HepG2 (cell line): ENCODE measurements around the gene TUBB. TPM values are rescaled to one million over a fixed set of nuclear protein-coding genes. Genes with fewer than 3 reads are reported as not detected.

Experiments used
- EHMT2 ChIP-seq: fragments of 200-600 bp; sonication (generic); IDR thresholded peaks from 2 replicates; pipeline ENCODE4 v1.7.0; 2017; ENCODE audit warnings: antibody characterized with exemption, low read depth, low read length, borderline replicate concordance
- FOXA1 ChIP-seq, 2 experiments: fragments of 450-650 bp in 1 of 2; sonication (generic) in 1 of 2; formaldehyde crosslinking in 1 of 2; IDR thresholded peaks; 2 replicates each; pipeline versions ENCODE4 v1.4.0 to v1.6.1; 2016 to 2020; ENCODE audit warnings: missing genetic modification reagents in 1 of 2
- HNRNPL ChIP-seq: fragments of 200-400 bp; formaldehyde crosslinking; IDR thresholded peaks from 2 replicates; pipeline ENCODE4 v1.6.1; 2017; ENCODE audit warnings: mild to moderate bottlenecking, low read depth, low read length
- POLR2AphosphoS2 ChIP-seq: IDR thresholded peaks from 2 replicates; pipeline ENCODE4 v1.6.1; 2011; ENCODE audit warnings: low read depth, low read length, improper control_type of control experiment
- ZNF180 ChIP-seq: sonication (generic); formaldehyde crosslinking; IDR thresholded peaks from 2 replicates; pipeline ENCODE4 v1.4.0; 2020; ENCODE audit warnings: low read depth, missing genetic modification reagents, borderline replicate concordance
- ZNF3 ChIP-seq: IDR thresholded peaks from 2 replicates; pipeline ENCODE4 v1.7.0; 2017; ENCODE audit warnings: inconsistent platforms
- ZNF329 ChIP-seq: sonication (generic); formaldehyde crosslinking; IDR thresholded peaks from 2 replicates; pipeline ENCODE4 v1.9.0; 2021; ENCODE audit warnings: low read depth, mild to moderate bottlenecking, missing genetic modification reagents
- ZNF335 ChIP-seq: sonication (generic); formaldehyde crosslinking; IDR thresholded peaks from 2 replicates; pipeline ENCODE4 v1.4.0; 2020; ENCODE audit warnings: missing genetic modification reagents
- ZNF530 ChIP-seq: sonication (generic); formaldehyde crosslinking; IDR thresholded peaks from 2 replicates; pipeline ENCODE4 v1.5.0; 2020; ENCODE audit warnings: low read depth, mild to moderate bottlenecking, missing genetic modification reagents
- ZNF564 ChIP-seq: sonication (generic); formaldehyde crosslinking; IDR thresholded peaks from 2 replicates; pipeline ENCODE4 v1.8.1; 2023; ENCODE audit warnings: mild to moderate bottlenecking, missing genetic modification reagents
- ZNF724P ChIP-seq: sonication (generic); formaldehyde crosslinking; IDR thresholded peaks from 2 replicates; pipeline ENCODE4 v1.8.0; 2022; ENCODE audit warnings: missing genetic modification reagents, borderline replicate concordance
- ZNF746 ChIP-seq: sonication (generic); formaldehyde crosslinking; IDR thresholded peaks from 2 replicates; pipeline ENCODE4 v1.8.0; 2022; ENCODE audit warnings: mild to moderate bottlenecking, missing genetic modification reagents
- ZNF780A ChIP-seq: sonication (generic); formaldehyde crosslinking; IDR thresholded peaks from 2 replicates; pipeline ENCODE4 v1.8.0; 2022; ENCODE audit warnings: mild to moderate bottlenecking, missing genetic modification reagents, moderate library complexity
- polyA plus RNA-seq, 8 experiments: library from polyadenylated mRNA; depleted of rRNA in 3 of 8; stranded (reverse) in 7 of 8; unstranded in 1 of 8; fragments of >200 nt; fragmentation: Illumina TruSeq in 4 of 8; extraction: Trizol in 4 of 8; gene quantifications; 2 replicates each; pipeline versions ENCODE4 v1.2.1 to v1.2.3, GENCODE V29; 2011 to 2016; ENCODE audit warnings: low read depth in 4 of 8, missing spikeins in 1 of 8, mixed read lengths in 1 of 8; ENCODE audit not compliant: insufficient read depth in 1 of 8
- total RNA-seq, 5 experiments: library from RNA; depleted of rRNA; stranded (reverse); fragments of >200 nt; fragmentation: Illumina TruSeq; extraction: Trizol; gene quantifications; 2 replicates each; pipeline ENCODE4 v1.2.3, GENCODE V29; 2016; ENCODE audit warnings: low read depth in 1 of 5
- TF ChIP-seq, protein P1 (sequence below): sonication (generic); formaldehyde crosslinking; conservative IDR thresholded peaks from 2 replicates; pipeline ENCODE4 v1.8.0; 2022; ENCODE audit warnings: missing genetic modification reagents
- TF ChIP-seq, protein P2 (sequence below): sonication (generic); formaldehyde crosslinking; IDR thresholded peaks from 2 replicates; pipeline ENCODE4 v1.5.0; 2020; ENCODE audit warnings: mild to moderate bottlenecking, missing genetic modification reagents, borderline replicate concordance
- TF ChIP-seq, protein P3 (sequence below): sonication (generic); formaldehyde crosslinking; IDR thresholded peaks from 2 replicates; pipeline ENCODE4 v1.8.1; 2023; ENCODE audit warnings: missing genetic modification reagents, inconsistent platforms, borderline replicate concordance
- TF ChIP-seq, protein P4 (sequence below): sonication (generic); formaldehyde crosslinking; IDR thresholded peaks from 2 replicates; pipeline ENCODE4 v1.9.0; 2021; ENCODE audit warnings: missing genetic modification reagents, borderline replicate concordance

The TUBB gene
- total and polyA plus RNA-seq, 2 of the 13 experiments (the other 11 are each of a cell fraction or from before 2014, with no cell fraction given) = 911 to 1,163 TPM

GRCh38 chr6:30763618-30764489 is 43.7 kb downstream of the TUBB start (continued):
- TF ChIP-seq FOXA1 (IDR thresholded peaks at IDR 0.05) (peak; percentile 84), FOXA1 (CRISPR knock-in tag; IDR thresholded peaks at IDR 0.05) (peak; percentile 92), POLR2AphosphoS2 (no peak; the same call in none of the 2 replicates), ZNF329 (CRISPR knock-in tag) (no peak), ZNF3 (CRISPR knock-in tag) (peak; percentile 61; the same call in 1 of the 2 replicates), ZNF180 (CRISPR knock-in tag) (no peak), ZNF335 (peak; percentile 46; the same call in 1 of the 2 replicates), ZNF564 (CRISPR knock-in tag) (no peak; the same call in none of the 2 replicates), EHMT2 (no peak; the same call in 1 of the 2 replicates), ZNF530 (CRISPR knock-in tag) (peak; percentile 61; the same call in 1 of the 2 replicates), HNRNPL (no peak), ZNF780A (CRISPR knock-in tag) (no peak; the same call in 1 of the 2 replicates), ZNF724P (CRISPR knock-in tag) (peak; percentile 29; the same call in 1 of the 2 replicates), ZNF746 (peak; percentile 73)
- TF ChIP-seq, protein P1, sequence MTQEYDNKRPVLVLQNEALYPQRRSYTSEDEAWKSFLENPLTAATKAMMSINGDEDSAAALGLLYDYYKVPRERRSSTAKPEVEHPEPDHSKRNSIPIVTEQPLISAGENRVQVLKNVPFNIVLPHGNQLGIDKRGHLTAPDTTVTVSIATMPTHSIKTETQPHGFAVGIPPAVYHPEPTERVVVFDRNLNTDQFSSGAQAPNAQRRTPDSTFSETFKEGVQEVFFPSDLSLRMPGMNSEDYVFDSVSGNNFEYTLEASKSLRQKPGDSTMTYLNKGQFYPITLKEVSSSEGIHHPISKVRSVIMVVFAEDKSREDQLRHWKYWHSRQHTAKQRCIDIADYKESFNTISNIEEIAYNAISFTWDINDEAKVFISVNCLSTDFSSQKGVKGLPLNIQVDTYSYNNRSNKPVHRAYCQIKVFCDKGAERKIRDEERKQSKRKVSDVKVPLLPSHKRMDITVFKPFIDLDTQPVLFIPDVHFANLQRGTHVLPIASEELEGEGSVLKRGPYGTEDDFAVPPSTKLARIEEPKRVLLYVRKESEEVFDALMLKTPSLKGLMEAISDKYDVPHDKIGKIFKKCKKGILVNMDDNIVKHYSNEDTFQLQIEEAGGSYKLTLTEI = no peak
- TF ChIP-seq, protein P2, sequence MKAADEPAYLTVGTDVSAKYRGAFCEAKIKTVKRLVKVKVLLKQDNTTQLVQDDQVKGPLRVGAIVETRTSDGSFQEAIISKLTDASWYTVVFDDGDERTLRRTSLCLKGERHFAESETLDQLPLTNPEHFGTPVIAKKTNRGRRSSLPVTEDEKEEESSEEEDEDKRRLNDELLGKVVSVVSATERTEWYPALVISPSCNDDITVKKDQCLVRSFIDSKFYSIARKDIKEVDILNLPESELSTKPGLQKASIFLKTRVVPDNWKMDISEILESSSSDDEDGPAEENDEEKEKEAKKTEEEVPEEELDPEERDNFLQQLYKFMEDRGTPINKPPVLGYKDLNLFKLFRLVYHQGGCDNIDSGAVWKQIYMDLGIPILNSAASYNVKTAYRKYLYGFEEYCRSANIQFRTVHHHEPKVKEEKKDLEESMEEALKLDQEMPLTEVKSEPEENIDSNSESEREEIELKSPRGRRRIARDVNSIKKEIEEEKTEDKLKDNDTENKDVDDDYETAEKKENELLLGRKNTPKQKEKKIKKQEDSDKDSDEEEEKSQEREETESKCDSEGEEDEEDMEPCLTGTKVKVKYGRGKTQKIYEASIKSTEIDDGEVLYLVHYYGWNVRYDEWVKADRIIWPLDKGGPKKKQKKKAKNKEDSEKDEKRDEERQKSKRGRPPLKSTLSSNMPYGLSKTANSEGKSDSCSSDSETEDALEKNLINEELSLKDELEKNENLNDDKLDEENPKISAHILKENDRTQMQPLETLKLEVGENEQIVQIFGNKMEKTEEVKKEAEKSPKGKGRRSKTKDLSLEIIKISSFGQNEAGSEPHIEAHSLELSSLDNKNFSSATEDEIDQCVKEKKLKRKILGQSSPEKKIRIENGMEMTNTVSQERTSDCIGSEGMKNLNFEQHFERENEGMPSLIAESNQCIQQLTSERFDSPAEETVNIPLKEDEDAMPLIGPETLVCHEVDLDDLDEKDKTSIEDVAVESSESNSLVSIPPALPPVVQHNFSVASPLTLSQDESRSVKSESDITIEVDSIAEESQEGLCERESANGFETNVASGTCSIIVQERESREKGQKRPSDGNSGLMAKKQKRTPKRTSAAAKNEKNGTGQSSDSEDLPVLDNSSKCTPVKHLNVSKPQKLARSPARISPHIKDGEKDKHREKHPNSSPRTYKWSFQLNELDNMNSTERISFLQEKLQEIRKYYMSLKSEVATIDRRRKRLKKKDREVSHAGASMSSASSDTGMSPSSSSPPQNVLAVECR = peak; percentile 58; the same call in 1 of the 2 replicates
- TF ChIP-seq, protein P3, sequence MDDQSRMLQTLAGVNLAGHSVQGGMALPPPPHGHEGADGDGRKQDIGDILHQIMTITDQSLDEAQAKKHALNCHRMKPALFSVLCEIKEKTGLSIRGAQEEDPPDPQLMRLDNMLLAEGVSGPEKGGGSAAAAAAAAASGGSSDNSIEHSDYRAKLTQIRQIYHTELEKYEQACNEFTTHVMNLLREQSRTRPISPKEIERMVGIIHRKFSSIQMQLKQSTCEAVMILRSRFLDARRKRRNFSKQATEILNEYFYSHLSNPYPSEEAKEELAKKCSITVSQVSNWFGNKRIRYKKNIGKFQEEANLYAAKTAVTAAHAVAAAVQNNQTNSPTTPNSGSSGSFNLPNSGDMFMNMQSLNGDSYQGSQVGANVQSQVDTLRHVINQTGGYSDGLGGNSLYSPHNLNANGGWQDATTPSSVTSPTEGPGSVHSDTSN (CRISPR knock-in tag) = no peak
- TF ChIP-seq, protein P4, sequence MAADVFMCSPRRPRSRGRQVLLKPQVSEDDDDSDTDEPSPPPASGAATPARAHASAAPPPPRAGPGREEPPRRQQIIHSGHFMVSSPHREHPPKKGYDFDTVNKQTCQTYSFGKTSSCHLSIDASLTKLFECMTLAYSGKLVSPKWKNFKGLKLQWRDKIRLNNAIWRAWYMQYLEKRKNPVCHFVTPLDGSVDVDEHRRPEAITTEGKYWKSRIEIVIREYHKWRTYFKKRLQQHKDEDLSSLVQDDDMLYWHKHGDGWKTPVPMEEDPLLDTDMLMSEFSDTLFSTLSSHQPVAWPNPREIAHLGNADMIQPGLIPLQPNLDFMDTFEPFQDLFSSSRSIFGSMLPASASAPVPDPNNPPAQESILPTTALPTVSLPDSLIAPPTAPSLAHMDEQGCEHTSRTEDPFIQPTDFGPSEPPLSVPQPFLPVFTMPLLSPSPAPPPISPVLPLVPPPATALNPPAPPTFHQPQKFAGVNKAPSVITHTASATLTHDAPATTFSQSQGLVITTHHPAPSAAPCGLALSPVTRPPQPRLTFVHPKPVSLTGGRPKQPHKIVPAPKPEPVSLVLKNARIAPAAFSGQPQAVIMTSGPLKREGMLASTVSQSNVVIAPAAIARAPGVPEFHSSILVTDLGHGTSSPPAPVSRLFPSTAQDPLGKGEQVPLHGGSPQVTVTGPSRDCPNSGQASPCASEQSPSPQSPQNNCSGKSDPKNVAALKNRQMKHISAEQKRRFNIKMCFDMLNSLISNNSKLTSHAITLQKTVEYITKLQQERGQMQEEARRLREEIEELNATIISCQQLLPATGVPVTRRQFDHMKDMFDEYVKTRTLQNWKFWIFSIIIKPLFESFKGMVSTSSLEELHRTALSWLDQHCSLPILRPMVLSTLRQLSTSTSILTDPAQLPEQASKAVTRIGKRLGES (CRISPR knock-in tag) = no peak
